ENCODE measurements around the gene GLRX3.
"Not testable (repeated sequence)": the region's sequence is repeated elsewhere in the genome, so short reads cannot be mapped to it uniquely, and the experiment has no call there.

Gene GLRX3

GRCh38 chr10:130136226-130137089 is at the start of gene GLRX3:
GLRX3 (plus strand) TSS chr10:130136391; CDS start chr10:130136421, 30 bp downstream.
- DNase-seq (ENCODE audit: low spot score), result peak; percentile 96

- not testable (repeated sequence) for DNase-seq (ENCODE audit: low spot score)
Observed at GRCh38 chr10:130090565-130090964, 45.6 kb upstream of the GLRX3 start.

GRCh38 chr10:130099344-130099743 is 36.8 kb upstream of the GLRX3 start:
- no peak for DNase-seq (ENCODE audit: low spot score)

DNA sequence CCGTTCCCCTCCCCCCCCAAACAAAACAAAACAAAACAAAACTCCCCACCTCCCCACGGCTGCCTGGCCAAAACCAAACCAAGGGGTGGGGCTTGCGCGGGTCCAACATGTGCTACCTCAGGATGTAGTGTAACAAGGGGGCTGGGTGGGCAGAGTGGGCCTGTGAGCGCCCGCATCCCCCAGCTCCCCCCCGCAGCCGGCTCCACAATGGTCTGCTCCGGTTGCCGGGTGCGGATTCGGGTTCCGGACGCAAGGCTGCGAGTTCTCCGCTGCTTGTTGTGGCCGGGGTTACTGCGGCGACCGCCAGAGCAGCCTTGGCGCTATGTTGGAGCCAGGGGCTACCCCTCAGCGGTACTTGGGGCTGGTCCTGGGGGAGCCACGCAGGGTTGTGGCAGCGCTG is 30.5 kb upstream of the GLRX3 start:
- DNase-seq (ENCODE audit: low spot score), result no peak

DNA sequence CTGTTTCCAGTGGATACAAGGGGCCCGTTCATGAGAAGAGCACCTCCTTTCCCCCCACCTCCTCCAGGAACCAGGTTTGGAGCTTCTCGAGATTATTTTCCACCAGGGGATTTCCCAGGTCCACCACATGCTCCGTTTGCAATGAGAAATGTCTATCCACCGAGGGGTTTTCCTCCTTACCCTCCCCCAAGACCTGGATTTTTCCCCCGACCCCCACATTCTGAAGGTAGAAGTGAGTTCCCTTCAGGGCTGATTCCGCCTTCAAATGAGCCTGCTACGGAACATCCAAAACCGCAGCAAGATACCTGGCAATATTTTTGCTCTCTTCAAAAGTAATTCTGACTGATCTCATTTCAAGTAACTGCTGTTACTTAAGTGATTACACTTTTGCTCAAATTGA is 28.0 kb upstream of the GLRX3 start:
- DNase-seq (ENCODE audit: low spot score), result not testable (repeated sequence)

DNA sequence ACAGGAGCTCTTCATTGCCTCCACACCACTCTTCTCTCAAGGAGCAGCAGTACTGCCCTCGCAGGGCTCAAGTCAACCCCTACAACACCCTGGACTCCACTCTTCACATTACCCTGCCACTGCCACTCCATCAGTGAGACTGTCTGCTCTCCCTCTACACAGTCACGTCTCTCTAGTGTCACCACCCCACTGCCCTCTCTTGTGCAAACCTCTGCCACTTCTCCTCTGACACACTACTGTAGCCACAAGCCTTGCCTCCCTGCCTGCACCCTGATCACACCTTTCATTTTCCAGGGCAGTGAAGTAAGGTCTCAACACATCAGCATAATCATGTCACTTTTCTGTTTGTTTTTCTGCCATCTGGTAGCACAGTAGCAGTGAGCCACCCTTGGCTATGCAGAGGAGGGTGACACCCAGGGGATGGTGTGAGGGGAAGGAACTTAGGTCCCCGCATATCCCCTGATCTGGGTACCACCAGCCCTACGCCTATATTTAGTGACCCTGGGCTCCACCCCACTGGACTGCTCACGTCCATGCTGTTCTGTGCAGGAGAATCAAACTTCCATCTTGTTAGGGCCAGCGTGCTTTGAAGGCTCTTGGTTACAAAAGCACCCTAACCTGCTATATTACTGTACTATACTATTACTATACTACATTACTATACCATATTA is 27.1 kb upstream of the GLRX3 start:
- no peak for DNase-seq (ENCODE audit: low spot score)

GRCh38 chr10:130109796-130110245 is 26.4 kb upstream of the GLRX3 start:
- DNase-seq (ENCODE audit: low spot score), result peak; percentile 74

DNA sequence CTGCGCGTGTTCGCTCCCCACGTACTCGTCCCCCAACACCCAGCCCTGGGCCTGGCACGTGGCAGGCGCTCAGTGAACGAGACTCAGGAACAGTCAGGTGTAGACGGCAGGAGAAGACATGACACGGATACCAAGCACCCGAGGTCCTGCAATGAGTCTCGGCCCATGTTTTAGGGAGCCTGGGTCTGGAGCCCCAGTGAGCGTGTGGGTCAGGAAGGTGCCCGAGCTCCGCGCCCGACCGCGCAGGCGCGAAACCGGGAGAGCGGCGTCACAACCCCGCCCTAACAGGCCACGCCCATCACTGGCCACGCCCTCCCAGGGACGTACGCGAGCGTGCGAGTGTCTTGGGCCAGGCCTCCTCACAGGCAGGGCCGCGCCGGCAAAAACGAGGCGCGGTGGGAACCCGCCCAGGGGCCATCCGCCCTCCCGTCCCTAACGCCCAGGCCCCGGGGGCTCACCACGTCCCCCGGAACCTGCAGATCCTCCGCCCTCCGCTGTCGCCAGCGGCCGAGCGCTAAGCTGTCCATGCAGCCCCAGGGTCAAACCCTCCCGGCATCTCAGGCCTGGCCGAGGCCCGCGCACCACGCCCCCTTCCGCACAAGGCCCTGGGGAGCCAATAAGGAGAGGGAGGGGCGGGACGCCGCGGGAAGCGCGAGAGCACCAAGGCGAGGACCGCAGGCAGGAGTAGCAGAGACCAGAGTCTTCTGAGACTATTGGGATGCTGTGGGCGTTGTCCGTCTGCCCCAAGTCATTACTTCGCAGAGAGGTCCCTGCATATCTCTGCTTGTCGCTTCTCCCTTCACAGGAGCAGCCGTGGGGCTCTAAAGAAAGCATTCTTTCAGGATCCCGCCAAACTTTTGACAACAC is 25.7 kb upstream of the GLRX3 start, which contains the start of gene C10orf143:
C10orf143 (minus strand) TSS at position 585 of the 867 bp plus-strand sequence; CDS start at position 527, 58 bp downstream.
- DNase-seq (ENCODE audit: low spot score), result peak; percentile 99

- peak; percentile 96 for DNase-seq (ENCODE audit: low spot score)
Observed at GRCh38 chr10:130111113-130111851, 24.9 kb upstream of the GLRX3 start.

DNA sequence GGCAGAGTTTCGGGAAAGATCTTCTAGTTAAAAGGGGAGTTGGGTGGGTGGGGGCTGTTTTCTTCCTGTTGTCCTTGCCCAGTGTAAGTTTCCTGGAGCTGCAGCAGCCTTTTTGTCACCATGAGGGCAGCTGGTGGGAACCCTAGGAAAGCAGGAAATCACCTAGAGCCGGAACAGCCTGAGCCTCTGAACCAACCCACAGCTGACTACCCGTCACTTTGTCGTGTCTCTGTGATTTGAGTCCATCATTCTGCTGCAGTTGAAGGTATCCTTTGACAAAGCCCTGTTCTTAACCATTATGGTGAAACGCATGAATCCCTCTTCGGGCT is 24.4 kb upstream of the GLRX3 start:
- no peak for DNase-seq (ENCODE audit: low spot score)

DNA sequence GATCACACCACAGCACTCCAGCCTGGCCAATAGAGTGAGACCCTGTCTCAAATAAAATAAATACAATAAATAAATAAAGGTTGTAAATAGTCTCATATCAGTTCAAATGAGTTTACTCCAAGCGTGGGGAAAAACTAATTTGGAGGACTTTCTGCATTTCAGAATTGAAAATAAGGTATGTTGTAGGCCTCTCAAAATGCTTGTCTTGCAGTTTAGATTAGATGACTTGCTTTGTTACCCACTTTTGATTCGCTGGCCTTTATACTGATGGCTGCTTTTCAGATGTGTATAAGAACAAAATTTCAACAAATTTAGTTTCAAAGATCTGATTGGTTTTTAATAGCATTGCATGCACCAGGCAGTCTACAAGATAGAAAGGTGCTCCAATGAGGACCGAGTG is 23.4 kb upstream of the GLRX3 start:
- DNase-seq (ENCODE audit: low spot score), result no peak

- not testable (repeated sequence) for DNase-seq (ENCODE audit: low spot score)
Observed at GRCh38 chr10:130116942-130117341, 19.2 kb upstream of the GLRX3 start.

GRCh38 chr10:130117535-130117934 is 18.7 kb upstream of the GLRX3 start:
- DNase-seq (ENCODE audit: low spot score), result not testable (repeated sequence)

GRCh38 chr10:130121486-130122079 is 14.6 kb upstream of the GLRX3 start:
- DNase-seq (ENCODE audit: low spot score), result no peak

DNA sequence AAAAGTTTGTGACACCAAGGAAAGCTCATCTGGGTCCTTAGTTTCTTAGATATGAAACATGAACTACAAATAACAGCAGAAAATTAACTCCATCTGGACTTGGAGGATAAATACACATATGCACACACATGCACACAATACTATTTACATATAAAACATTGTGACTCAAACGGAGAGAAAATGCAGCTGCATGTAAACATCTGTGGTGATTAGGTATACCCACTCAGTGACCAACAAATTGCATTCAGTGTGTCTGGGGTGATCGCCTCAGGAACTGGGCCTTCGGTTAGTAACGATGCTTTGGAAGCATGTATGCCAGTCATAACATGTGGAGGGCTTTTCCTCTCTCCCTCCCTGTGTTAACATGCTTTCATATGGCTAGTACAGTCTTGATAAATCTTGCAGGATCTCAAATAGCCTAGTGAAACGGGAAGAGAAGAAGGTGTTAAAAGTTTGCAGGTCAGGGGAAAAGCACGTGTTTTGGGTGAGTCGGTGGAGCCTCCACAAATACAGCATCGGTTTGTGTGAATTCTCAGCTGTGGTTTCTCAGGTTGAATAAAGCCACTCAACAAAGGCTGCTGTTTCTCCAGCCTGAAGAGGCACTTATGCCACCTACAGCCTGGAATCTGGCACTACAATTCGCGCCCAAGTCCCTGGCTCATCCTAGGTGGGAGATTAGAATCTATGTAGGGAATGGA is 8.7 kb upstream of the GLRX3 start:
- peak; percentile 90 for DNase-seq (ENCODE audit: low spot score)

DNA sequence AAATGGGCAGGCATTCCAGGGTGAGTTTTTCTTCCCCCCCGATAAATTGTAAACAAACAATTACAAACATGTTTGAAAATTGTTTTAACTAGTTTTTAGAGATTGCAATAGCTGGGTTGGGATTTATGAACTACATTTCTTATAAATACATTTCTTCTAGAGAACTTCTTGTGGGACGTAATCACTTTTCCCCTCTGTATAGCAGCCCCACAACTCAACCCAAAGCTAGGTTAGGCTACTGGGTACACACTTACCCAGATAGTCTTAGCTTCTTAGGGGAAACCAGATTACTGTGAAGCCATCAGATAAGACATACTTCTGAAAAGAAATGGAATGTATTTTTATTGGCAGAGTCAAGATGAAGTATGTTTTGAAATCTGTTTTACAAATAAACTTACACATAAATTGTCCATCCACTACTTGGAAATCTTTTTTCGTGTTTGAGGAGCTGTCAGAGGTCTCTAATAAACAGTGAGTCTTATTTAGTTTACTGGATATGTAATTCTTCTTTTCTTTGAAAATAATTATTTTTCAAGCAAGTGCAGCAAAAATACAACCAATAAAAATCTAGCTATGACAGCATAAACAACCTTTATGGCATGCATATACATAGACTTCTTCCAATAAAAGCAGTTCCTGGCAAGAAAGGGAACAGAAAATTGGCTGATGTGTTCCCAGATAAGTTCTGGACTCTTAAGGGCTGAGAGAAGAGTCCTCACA is 8.0 kb upstream of the GLRX3 start:
- no peak for DNase-seq (ENCODE audit: low spot score)

DNA sequence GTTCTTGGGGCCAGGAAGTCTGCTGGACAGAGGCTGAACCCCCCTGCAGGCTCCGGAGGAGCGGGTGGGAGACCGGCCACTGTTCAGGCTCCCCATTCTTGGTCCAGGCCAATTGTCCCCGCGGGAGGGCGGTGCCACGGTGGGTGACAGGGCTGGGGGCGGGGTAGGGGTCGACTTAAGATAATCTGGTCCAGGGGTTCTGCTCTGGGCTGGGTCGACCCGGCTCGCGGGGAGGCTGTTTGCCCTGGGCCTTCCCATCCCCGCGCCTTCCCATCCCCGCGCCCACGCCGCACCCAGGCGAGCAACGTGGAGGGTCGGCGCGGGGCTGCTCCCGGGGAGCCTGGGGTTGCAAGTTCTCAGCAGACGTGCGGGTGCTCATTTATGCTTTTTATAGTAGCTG is 7.3 kb upstream of the GLRX3 start:
- DNase-seq (ENCODE audit: low spot score), result no peak

GRCh38 chr10:130135676-130136225 is 440 bp upstream of the GLRX3 start:
- DNase-seq (ENCODE audit: low spot score), result no peak

DNA sequence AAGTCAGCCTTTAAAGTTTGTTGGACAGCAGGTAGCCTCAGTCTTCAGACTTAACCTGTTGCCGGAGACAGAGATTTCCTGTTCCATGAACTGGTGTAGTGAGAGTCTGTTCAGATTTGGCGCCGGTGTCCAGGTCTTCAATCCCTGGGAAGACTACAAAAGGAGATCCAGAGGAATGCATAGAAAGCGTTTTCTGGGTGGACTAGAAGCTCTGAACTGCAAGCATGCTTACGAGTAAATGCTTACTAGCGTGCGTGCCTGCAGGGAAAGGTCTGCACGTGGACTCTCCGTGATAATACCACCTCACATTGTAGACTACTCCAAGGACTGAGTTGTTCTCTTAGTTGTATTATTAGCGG is 878 bp downstream of the GLRX3 start:
- peak; percentile 35 for DNase-seq (ENCODE audit: low spot score)
